NCI-H1105 (cell line): ENCODE data around the gene RWDD4.

Experiments
- DNase-seq: peaks from one replicate; lab custom pipeline; 2025; lab: John Stamatoyannopoulos, UW

The RWDD4 gene

DNA sequence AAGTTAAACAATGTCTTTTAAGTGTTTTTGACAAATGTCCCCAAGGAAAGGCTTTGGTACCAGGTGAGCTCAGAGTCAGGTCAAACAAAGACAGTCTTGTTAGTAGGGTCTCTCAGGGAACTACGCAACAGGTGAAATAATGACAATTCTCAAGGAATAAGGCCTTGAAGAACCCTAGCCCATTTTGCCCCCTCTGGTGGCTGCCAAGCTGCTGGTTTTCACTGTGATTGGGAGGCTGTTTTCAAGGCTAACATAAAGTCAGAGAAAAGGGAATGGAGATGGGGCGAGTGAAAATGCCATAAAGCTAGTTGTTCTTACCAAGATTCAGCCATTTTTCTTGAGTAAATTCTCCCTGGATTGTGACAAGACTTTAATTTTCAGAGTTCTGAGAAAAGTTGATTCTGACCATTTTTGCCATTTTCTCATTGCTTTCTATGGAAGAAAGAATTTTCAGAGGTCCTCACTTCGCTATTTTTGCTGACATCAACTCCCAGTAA is 58.7 kb downstream of the RWDD4 start:
- no peak for DNase-seq

DNA sequence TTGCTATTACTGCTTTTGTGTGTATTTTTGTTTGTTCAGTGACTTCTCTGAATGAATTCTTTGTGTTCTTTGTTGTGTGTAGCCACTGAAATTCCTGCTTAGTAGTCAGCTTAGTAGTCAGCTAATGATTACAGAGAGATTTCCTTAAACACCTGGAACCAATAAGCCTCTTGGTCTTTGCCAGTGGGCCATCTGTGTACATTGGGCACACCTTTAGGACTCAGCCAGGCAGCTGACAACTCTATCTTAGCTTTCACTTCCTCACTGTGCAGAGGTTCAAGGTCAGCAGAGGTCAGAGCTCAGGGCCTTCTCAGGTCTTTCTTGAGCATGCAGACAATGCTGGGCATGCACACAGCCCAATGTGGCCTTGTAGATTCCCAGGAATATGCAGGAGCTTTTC is 59.3 kb downstream of the RWDD4 start:
- DNase-seq = no peak

DNA sequence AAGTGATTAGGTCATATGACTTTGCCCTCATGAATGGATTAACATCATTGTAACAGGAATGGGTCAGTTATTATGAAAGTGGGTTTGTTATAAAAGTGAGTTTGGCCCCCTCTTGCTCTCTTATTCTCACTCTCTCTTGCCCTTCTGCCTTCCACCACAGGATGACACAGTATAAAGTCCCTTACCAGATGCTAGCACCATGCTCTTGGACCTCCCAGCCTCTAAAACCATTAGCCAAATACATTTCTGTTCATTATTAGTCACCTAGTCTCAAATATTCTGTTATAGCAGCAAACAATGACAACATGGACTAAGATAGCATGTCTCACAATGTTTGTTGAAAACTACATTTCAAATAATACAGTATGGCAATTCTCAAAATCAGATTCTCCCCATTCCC is 59.7 kb downstream of the RWDD4 start:
- no peak for DNase-seq

DNA sequence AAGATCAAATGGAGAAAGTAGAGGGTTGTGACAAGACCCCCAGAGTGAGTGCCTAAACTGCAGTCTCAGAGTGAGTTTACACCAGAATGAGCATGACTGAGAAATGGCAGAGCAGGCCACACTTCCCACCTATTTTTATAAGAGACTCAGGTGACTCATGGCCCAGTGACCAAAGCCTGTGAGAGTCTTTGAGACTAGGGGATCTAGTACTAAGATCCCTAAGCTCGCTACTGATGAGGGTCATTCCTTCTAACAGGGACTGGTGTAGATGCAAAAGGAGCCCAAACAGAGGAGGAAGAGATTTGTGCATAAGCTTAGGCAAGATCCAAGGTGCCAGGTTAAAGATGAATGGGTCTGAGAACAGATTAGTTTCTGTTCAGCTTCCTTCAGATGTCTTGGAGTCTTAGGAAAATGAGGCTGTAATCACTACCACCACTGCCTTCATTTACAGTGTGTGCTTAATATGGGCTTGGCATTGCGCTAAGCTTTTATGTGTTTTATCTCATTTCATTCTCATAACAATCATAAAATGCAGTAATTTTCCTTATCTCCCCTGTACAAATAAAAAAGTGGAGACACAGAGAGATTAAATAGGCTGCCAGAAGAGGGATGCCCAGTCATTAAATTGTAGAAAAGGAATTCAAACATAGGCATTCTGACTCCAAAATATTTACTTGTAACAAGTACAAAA is 62.8 kb downstream of the RWDD4 start:
- no peak for DNase-seq

DNA sequence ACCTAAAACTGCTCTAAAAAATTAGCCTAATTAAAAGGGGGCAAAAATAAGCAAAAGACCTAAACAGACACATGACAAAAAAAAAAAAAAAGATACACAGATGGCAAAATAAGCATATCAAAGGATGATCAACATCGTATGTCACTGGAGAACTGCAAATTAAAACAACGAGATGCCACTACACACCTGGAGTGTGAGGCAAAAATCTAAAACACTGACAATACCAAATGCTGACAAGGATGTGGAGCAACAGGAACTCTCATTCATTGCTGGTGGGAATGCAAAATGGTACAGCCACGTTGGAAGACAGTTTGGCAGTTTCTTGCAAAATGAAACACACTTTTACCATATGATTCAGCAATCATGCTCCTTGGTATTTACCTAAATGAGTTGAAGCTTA is 64.2 kb downstream of the RWDD4 start:
- DNase-seq = no peak

DNA sequence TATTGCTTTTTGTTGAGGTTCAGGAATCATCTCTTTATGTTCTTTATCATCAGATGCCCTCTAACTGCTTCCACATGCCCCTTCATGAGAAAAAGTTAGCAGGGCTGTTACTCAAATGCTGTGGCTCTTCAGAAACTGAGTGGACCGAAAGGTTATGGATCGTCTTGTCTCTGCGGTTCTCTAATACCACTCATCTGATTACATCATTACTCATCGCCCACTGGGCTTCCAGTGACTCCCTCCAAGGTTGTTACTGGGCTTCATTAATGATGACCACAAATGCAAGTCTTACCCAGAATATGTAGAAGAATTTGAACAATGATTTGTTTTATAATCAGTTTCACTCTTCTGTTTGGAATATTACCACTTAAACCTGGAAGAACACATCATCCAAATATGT is 67.7 kb downstream of the RWDD4 start:
- no peak for DNase-seq
